ENCODE results near the gene AAMDC.

- TF ChIP-seq POLR2A (IDR thresholded peaks at IDR 0.05), result no peak
- TF ChIP-seq CTCF (IDR thresholded peaks at IDR 0.05), result no peak
Measured at GRCh38 chr11:77813256-77813655, 7.7 kb upstream of the AAMDC start.
